Endothelial cell of umbilical vein (primary cell): ENCODE data around the gene BCL3. TPM values are rescaled to one million over a fixed set of nuclear protein-coding genes. Genes with fewer than 3 reads are reported as not detected.

Experiments
- BruUV-seq: library from RNA; stranded (reverse); fragments of 400-500 nt; replicated peaks from 2 replicates; lab custom pipeline; 2021; lab: Mats Ljungman, UMichigan
- CTCF ChIA-PET: fragments of 300-600, 350-600 bp; sonication (Branson Sonifier 250); formaldehyde crosslinking; loops from one replicate; lab custom pipeline; 2021; ENCODE audit warnings: antibody characterized with exemption, inconsistent platforms; lab: Charles Lee
- POLR2A ChIA-PET: fragments of 300-600, 350-600 bp; sonication (Branson Sonifier 250); formaldehyde crosslinking; loops from one replicate; lab custom pipeline; 2021; ENCODE audit warnings: antibody characterized with exemption, inconsistent platforms; lab: Charles Lee
- DNase-seq: peaks from one replicate; pipeline ENCODE4 v3.0.0-alpha.2; 2011; ENCODE audit warnings: low read depth, low spot score
- FAIRE-seq: peaks from 2 replicates; lab custom pipeline; 2011; peaks lifted over from hg19 to GRCh38; lab: Jason Lieb, UNC
- H2AFZ ChIP-seq: 2 replicates; pipeline ENCODE4 v1.6.0; 2012; ENCODE audit warnings: low read depth, low read length, control low read depth, inconsistent platforms
- H3K27ac ChIP-seq: 2 replicates; pipeline ENCODE4 v1.5.1; 2011; ENCODE audit warnings: low read depth, mild to moderate bottlenecking, control low read depth, low read length, moderate library complexity; ENCODE audit not compliant: insufficient read depth
- H3K27me3 ChIP-seq, 2 experiments: 2 replicates each; pipeline versions ENCODE4 v1.6.0 to v1.6.1; 2011; ENCODE audit warnings: low read length in 2 of 2, mixed read lengths in 1 of 2; ENCODE audit not compliant: control insufficient read depth in 2 of 2, insufficient read depth in 2 of 2
- H3K36me3 ChIP-seq, 2 experiments: 2 replicates in 1 of 2; 3 replicates in 1 of 2; pipeline ENCODE4 v1.5.1; 2011; ENCODE audit warnings: low read length in 2 of 2, mild to moderate bottlenecking in 1 of 2, moderate library complexity in 1 of 2; ENCODE audit not compliant: control insufficient read depth in 2 of 2, insufficient read depth in 2 of 2; ENCODE audit errors: extremely low read depth in 1 of 2
- H3K4me1 ChIP-seq: 3 replicates; pipeline ENCODE4 v1.5.1; 2011; ENCODE audit warnings: mild to moderate bottlenecking, low read length; ENCODE audit not compliant: control insufficient read depth, insufficient read depth; ENCODE audit errors: extremely low read depth
- H3K4me2 ChIP-seq: 2 replicates; pipeline ENCODE4 v1.6.1; 2011; ENCODE audit warnings: low read length, control low read depth, mixed read lengths; ENCODE audit not compliant: insufficient read depth
- H3K4me3 ChIP-seq, 3 experiments: fragments of 200-600 bp in 1 of 3; sonication (generic), shearing (Covaris generic) in 1 of 3; replicated peaks in 1 of 3; 2 replicates each; pipeline ENCODE4 v1.5.1; 2011 to 2016; ENCODE audit warnings: control low read depth in 3 of 3, low read length in 3 of 3, mild to moderate bottlenecking in 2 of 3, inconsistent platforms in 1 of 3, low read depth in 1 of 3, moderate library complexity in 1 of 3; ENCODE audit not compliant: insufficient read depth in 1 of 3
- H3K79me2 ChIP-seq: 2 replicates; pipeline ENCODE4 v1.6.0; 2012; ENCODE audit warnings: low read length, inconsistent platforms; ENCODE audit not compliant: control insufficient read depth, insufficient read depth
- H3K9ac ChIP-seq: replicated peaks from 2 replicates; pipeline ENCODE3; 2011; ENCODE audit warnings: low read length, control low read depth; ENCODE audit not compliant: insufficient read depth; ENCODE audit errors: extremely low read depth
- H3K9me1 ChIP-seq: replicated peaks from 3 replicates; pipeline ENCODE4 v1.6.0; 2011; ENCODE audit warnings: mild to moderate bottlenecking, low read length; ENCODE audit not compliant: control insufficient read depth, insufficient read depth; ENCODE audit errors: extremely low read depth
- H3K9me3 ChIP-seq: replicated peaks from 2 replicates; pipeline ENCODE4 v1.5.1; 2012; ENCODE audit warnings: low read length, inconsistent platforms; ENCODE audit not compliant: control insufficient read depth, insufficient read depth
- H4K20me1 ChIP-seq: replicated peaks from 2 replicates; pipeline ENCODE3; 2011; ENCODE audit warnings: mild to moderate bottlenecking, low read length; ENCODE audit not compliant: control insufficient read depth, insufficient read depth; ENCODE audit errors: extremely low read depth
- CTCF ChIP-seq, 2 donors: IDR thresholded peaks; 1 replicate in 1 of 2; 2 replicates in 1 of 2; pipeline ENCODE4 v1.5.1; 2011; ENCODE audit warnings: low read length in 2 of 2, mild to moderate bottlenecking in 2 of 2, moderate library complexity in 2 of 2, control low read depth in 1 of 2, inconsistent platforms in 1 of 2, low read depth in 1 of 2; ENCODE audit not compliant: insufficient read depth in 1 of 2; ENCODE audit errors: extremely low read depth in 1 of 2
- EZH2 ChIP-seq: IDR thresholded peaks from 2 replicates; pipeline ENCODE4 v1.6.1; 2012; ENCODE audit warnings: borderline replicate concordance, low read depth, mild to moderate bottlenecking, moderate library complexity, low read length, inconsistent platforms; ENCODE audit not compliant: severe bottlenecking
- FOS ChIP-seq: IDR thresholded peaks from 2 replicates; pipeline ENCODE4 v1.6.1; 2011; ENCODE audit warnings: mild to moderate bottlenecking, low read length, moderate library complexity, borderline replicate concordance; ENCODE audit not compliant: insufficient read depth
- GATA2 ChIP-seq: IDR thresholded peaks from 2 replicates; pipeline ENCODE4 v1.7.0; 2011; ENCODE audit warnings: low read depth, mild to moderate bottlenecking, moderate library complexity, mixed read lengths, low read length; ENCODE audit not compliant: insufficient read length, insufficient read depth
- JUN ChIP-seq: IDR thresholded peaks from 2 replicates; pipeline ENCODE4 v1.6.1; 2011; ENCODE audit warnings: borderline replicate concordance, low read depth; ENCODE audit not compliant: insufficient read length, insufficient read depth
- MAX ChIP-seq: IDR thresholded peaks from 2 replicates; pipeline ENCODE4 v1.6.1; 2011; ENCODE audit not compliant: insufficient read depth, insufficient read length
- MYC ChIP-seq: IDR thresholded peaks from one replicate; pipeline ENCODE4 v1.6.1; 2011; ENCODE audit warnings: mild to moderate bottlenecking, low read depth, low read length
- POLR2A ChIP-seq: IDR thresholded peaks from 2 replicates; pipeline ENCODE4 v1.6.1; 2012; ENCODE audit warnings: low read depth, mild to moderate bottlenecking, control low read depth, low read length
- POLR2AphosphoS5 ChIP-seq: IDR thresholded peaks from 2 replicates; pipeline ENCODE4 v1.6.1; 2012; ENCODE audit warnings: low read depth, mild to moderate bottlenecking, control low read depth, low read length, moderate library complexity; ENCODE audit not compliant: insufficient read depth
- dilution Hi-C: fragments of 300-500 bp; cut with MboI; formaldehyde crosslinking; loops from one replicate; pipeline ENCODE4 v1.15.0; 2019; ENCODE audit warnings: low sequenced_read_pairs; ENCODE audit not compliant: extremely low pct_ligation_motif_present
- intact Hi-C: fragments of 100-400 bp; cut with micrococcal nuclease; formaldehyde crosslinking; loops from one replicate; pipeline ENCODE4 v1.10.0; 2022
- polyA plus RNA-seq, 4 experiments: library from polyadenylated mRNA; depleted of rRNA in 3 of 4; stranded (reverse) in 3 of 4; unstranded in 1 of 4; fragments of >200 nt; gene quantifications; 2 replicates each; pipeline versions ENCODE4 v1.2.1 to v1.2.3, GENCODE V29; 2011 to 2012; ENCODE audit warnings: missing spikeins in 1 of 4
- total RNA-seq: library from RNA; stranded (reverse); gene quantifications from 2 replicates; pipeline ENCODE4 v1.2.3, GENCODE V29; 2021

Gene BCL3
- total and polyA plus RNA-seq, 2 donors (not counting 3 experiments of a cell fraction or from before 2014, with no cell fraction given): 11.0 to 26.9 TPM

GRCh38 chr19:44723952-44724319 is 24.6 kb upstream of the BCL3 start:
- Histone ChIP-seq H3K27ac (no peak overlapping the region), H3K79me2 (peaks cover 4% of the 10 kb centered on the region), H3K36me3 (no peaks in the 10 kb centered on the region), H2AFZ (peak overlapping the region; percentile 38), H3K27me3 (no peaks in the 10 kb centered on the region), H3K4me2 (no peak overlapping the region), H3K9me3 (no peaks in the 10 kb centered on the region), H3K4me3 (no peak overlapping the region), H3K9me1 (no peaks in the 10 kb centered on the region), H4K20me1 (no peaks in the 10 kb centered on the region), H3K9ac (no peak overlapping the region), H3K4me1 (peaks cover 36% of the 10 kb centered on the region)
- ChIA-PET CTCF (interaction anchor here (0.7 to 15.8 kb wide), 44 partner anchors 9 to 228 kb away, joined by 3 to 688 read pairs (median 7); partner anchors contain the start of genes APOE, BCAM, BCL3 and CBLC), POLR2A (interaction anchor here (0.6 to 1.5 kb wide), 4 partner anchors 28 to 47 kb away, joined by 3 to 5 read pairs (median 4); no protein-coding TSS in a partner anchor)
- intact Hi-C loops (loop anchor here (1.0 to 5.0 kb wide), 7 partner anchors 25 to 228 kb away; partner anchors contain the start of gene BCL3), dilution Hi-C loops (no loop called here)
- FAIRE-seq (peak; percentile 85), DNase-seq (peak; percentile 81)
- TF ChIP-seq MYC (no peak), CTCF (IDR thresholded peaks at IDR 0.05; ENCODE audit: extremely low read depth in 1 of 2, insufficient read depth in 1 of 2, low read depth in 1 of 2, low read length in 2 of 2) (peak; percentile 90 to 98)
- no TSS peak for BruUV-seq

GRCh38 chr19:44725251-44725650 is 23.3 kb upstream of the BCL3 start:
- FAIRE-seq (no peak), DNase-seq (no peak)
- Histone ChIP-seq H3K4me2 (no peak overlapping the region), H3K27ac (no peak overlapping the region), H3K4me3 (no peak overlapping the region), H3K36me3 (no peaks in the 10 kb centered on the region), H3K9me1 (no peaks in the 10 kb centered on the region), H3K79me2 (no peaks in the 10 kb centered on the region), H3K27me3 (no peaks in the 10 kb centered on the region), H3K9me3 (no peaks in the 10 kb centered on the region), H2AFZ (peak overlapping the region; percentile 52), H3K9ac (no peak overlapping the region), H3K4me1 (peaks cover 29% of the 10 kb centered on the region), H4K20me1 (no peaks in the 10 kb centered on the region)
- no TSS peak for BruUV-seq
- intact Hi-C loops: loop anchor here (2.0 kb wide), 1 partner anchor 24 kb away; the partner anchor contains the start of gene BCL3
- ChIA-PET POLR2A (no interaction called here), CTCF (interaction anchor here (1.1 to 15.8 kb wide), 14 partner anchors 12 to 155 kb away, joined by 3 to 688 read pairs (median 42); partner anchors contain the start of genes BCL3 and CBLC)
- TF ChIP-seq MYC (no peak), FOS (no peak), POLR2AphosphoS5 (no peak), JUN (no peak), EZH2 (no peak), MAX (no peak), POLR2A (no peak), CTCF (IDR thresholded peaks at IDR 0.05; ENCODE audit: extremely low read depth in 1 of 2, insufficient read depth in 1 of 2, low read depth in 1 of 2, low read length in 2 of 2) (no peak), GATA2 (no peak)
- dilution Hi-C loops: no loop called here
